ENCODE results near the gene TET2.

Gene TET2

DNA sequence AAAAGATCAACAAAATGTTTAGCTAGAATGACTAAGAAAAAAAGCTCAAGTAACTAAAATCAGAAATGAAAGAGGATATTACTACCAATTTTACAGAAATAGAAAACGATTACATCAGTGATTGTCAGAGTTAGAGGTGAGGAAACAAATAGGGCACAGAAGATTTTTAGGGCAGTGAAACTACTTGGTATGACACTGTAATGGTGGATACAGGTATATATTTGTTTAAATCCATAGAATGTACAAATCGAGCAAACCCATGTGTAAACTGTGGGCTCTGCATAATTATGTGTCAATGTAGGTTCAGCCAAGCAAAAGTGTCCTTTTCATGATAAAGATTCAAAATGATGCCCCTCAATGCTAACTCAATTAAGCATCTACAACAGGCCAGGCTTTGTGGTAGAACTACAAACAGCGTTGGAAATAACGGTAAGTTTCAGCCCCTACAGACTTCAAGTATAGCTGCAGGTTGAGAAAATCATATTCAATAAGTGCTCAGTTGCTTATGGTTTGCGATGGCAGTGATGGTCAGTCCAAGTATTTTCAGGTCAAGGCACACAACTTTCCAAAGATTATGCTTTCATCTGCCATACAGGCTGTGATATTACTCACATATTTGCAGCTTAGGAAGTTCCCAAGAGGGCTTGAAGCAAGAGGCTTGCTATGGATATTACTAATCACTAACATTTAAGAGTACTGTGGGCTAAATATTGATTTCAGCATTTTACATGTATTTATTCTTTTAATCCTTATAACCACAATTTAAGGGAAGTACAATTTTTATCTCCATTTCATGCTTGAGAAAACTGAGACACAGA lies 158.6 kb downstream of the TET2 start:
- DNase-seq = no peak

DNA sequence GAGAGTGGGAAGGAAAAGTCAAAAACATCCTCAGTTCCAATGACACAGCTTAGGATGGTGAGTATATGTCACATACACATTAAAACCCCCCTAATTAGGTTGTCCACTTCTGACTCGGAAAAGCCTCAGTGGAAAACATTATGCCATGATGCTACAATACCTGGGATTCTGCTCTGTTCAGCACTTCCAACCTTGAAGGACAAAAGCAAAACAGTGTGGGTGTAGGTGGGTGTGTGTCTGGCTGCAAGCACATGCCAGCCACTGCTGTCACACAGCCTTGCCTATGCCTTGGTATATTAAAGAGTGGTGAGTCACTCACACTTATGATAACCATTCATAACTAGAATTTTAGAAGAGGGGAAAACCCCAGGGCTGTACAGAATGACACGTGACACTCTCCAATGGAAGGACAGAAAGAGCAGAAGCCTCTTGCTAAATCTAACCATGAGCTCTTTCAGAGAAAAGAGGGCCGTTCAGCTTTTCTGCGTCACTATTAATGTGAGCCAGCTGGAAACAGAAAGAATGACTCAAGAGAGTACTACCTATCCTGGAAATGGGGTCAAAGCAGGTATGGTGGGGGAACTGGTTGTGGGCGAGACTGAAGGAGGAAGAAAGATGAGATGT lies 159.6 kb downstream of the TET2 start:
- DNase-seq = peak; percentile 41

DNA sequence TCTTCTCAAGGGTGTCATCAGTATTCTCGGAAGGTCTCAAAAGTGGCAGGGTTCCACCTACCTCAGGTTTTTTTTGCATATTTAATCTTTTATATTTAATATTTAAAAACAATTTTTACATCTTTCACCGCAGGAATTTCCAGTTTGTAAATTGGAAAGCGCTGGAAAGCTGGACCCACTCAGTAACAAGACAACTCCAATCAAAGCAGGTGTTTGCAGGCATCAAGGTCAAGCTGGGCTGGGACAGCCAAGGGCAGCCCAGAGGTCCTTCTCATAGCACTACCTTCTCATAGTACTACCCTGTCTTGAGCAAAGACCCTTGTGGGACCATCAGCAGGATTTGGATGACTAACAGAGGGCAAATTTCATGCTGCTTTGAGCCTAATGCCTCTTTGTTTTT lies 160.1 kb downstream of the TET2 start:
- no peak for DNase-seq

DNA sequence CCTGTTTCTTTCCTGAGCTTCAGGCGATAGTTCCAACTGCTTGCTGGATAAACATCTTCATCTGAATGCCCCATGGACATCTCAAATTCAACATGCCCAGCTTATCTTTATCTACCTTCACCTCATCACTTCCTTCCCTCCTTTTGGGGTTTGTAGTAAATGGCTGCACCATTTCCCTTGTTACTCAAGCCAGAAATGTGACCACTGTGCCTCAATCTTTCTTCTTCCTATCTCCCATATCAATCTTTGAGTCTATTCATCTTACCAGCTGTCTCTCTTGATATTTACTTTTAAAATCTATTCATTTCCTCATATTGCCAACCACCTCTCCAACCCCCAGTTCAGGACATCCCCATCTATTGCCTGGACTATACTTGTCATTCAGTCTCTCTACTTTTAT lies 171.8 kb downstream of the TET2 start:
- no peak for DNase-seq

DNA sequence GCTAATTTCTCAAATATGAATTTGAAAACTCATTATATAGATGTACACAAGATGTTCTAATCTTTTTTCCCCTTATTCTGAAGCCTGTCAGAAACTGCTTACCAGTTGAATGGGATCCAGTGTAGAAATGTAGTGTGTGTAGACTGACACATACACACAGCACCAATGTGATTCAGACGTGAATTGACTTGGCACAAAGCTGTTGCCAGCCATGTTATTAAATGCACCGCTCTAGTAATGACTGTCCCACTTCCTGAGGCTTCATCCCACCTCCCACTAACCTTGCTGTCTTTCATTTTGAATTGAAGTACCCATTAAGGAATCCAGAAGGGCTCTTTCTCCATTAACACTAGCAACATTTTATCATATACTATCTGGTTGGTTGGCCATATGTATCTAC lies 180.5 kb downstream of the TET2 start:
- no peak for DNase-seq

DNA sequence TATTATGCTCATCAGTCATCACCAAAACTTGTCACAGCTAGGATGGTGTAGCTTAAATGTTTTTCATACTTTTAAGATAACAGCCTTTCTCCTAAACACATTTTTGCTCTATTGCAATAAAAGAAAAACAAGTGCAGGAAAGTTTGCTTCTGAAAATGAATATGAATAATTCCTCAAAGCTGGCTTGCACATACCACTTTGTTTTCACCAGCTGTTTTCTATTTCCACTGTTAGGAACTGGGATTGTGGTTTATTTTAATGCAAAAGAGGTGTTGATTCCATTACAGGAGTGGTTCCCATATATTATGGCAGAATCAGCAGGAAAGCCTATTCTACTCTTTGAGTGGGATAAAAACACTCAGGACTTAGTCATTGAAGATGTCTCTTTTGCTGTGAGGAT lies 181.3 kb downstream of the TET2 start:
- no peak for DNase-seq

DNA sequence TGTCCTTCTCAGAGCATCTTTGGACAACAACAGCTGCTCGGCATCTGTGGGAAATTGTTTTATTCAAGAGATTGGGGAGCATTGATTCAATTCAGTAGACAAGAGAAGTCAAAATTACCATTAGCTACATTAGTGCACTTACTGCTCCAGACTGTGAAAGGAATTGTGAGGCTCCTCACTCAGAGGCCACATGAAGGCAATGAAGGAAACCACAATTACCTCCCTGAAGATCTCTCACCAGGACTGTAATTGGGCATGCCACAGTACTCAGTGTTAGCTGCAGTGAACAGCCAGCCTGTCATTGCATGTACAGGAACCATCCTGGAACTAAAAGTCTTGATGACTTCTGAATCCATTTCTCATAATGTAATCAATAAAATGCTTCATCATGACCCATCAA lies 182.4 kb downstream of the TET2 start:
- no peak for DNase-seq

All from stimulated activated CD4-positive, alpha-beta T cell treated with anti-CD3 and anti-CD28 coated beads, Interleukin-12 subunit alpha, Interleukin-12 subunit beta, amount 100 ng/mL, for 4 hours (primary cell).